HFF-Myc (cell line): ENCODE data around the gene CHCHD10.

ENCODE experiments used
- DNase-seq: peaks from one replicate; pipeline ENCODE4 v3.0.0-alpha.2; 2011; ENCODE audit warnings: low read depth; ENCODE audit errors: extremely low read depth
- H3K4me3 ChIP-seq: replicated peaks from 2 replicates; pipeline ENCODE4 v1.5.1; 2011; ENCODE audit warnings: low read depth, mild to moderate bottlenecking, control low read depth, low read length
- TF ChIP-seq, protein P1 (sequence below): IDR thresholded peaks from 2 replicates; pipeline ENCODE4 v1.5.1; 2012; ENCODE audit warnings: mild to moderate bottlenecking, low read depth, low read length, control low read depth; ENCODE audit errors: missing control alignments

The CHCHD10 gene

DNA sequence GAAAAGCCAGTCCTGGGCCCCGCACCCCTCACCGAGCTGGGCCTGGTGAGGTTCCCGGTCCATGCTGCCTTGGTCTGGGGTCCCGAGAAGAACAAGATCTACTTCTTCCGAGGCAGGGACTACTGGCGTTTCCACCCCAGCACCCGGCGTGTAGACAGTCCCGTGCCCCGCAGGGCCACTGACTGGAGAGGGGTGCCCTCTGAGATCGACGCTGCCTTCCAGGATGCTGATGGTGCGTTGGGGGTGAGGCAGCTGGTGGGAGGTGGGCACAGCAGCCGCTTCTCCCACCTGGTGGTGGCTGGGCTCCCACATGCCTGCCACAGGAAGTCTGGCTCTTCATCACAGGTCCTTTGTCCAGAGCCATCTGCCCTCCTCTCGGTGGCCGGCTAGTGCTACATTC lies 14.5 kb upstream of the CHCHD10 start:
- H3K4me3 ChIP-seq = no peak overlapping the region
- TF ChIP-seq, protein P1, sequence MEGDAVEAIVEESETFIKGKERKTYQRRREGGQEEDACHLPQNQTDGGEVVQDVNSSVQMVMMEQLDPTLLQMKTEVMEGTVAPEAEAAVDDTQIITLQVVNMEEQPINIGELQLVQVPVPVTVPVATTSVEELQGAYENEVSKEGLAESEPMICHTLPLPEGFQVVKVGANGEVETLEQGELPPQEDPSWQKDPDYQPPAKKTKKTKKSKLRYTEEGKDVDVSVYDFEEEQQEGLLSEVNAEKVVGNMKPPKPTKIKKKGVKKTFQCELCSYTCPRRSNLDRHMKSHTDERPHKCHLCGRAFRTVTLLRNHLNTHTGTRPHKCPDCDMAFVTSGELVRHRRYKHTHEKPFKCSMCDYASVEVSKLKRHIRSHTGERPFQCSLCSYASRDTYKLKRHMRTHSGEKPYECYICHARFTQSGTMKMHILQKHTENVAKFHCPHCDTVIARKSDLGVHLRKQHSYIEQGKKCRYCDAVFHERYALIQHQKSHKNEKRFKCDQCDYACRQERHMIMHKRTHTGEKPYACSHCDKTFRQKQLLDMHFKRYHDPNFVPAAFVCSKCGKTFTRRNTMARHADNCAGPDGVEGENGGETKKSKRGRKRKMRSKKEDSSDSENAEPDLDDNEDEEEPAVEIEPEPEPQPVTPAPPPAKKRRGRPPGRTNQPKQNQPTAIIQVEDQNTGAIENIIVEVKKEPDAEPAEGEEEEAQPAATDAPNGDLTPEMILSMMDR = no peak
- no peak for DNase-seq

DNA sequence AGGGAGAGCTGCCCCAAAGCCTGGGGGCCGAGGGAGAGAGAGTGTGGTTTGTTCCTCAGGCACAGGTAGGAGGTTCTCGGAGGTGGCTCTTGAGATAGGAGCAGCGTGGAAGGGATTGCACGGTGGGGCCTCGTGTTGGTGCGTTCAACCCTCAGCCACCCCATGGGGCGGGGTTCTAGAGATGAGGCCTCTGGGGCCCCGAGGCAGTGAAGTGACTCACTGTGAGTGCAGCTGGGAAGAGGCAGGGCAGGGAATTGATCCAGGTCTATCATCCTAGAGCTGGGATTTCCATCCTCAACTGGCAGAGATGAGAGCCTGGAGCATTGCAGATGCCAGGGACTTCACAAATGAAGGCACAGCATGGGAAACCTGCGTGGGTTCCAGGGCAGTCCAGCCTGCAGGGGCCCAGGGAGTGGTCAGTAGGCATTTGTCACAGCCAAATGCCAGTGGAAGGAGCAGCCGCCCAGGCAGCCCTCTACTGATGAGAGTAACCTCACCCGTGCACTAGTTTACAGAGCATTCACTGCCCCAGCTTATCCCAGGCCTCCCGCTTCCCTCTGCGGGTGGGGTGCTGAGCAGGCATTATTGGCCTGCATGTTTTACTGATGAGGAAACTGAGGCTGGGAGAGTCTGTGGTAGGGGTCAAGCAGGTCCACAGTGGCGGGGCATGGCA lies 13.9 kb upstream of the CHCHD10 start:
- TF ChIP-seq, protein P1 = no peak
- no peak for DNase-seq
- H3K4me3 ChIP-seq = no peak overlapping the region

DNA sequence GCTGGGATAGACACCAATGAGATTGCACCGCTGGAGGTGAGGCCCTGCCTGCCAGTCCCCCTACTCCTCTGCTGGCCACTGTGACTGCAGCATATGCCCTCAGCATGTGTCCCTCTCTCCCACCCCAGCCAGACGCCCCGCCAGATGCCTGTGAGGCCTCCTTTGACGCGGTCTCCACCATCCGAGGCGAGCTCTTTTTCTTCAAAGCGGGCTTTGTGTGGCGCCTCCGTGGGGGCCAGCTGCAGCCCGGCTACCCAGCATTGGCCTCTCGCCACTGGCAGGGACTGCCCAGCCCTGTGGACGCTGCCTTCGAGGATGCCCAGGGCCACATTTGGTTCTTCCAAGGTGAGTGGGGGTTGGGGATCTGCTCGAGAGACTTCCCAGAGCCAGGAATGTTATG lies 13.3 kb upstream of the CHCHD10 start:
- H3K4me3 ChIP-seq = no peak overlapping the region
- no peak for DNase-seq
- TF ChIP-seq, protein P1 = no peak

DNA sequence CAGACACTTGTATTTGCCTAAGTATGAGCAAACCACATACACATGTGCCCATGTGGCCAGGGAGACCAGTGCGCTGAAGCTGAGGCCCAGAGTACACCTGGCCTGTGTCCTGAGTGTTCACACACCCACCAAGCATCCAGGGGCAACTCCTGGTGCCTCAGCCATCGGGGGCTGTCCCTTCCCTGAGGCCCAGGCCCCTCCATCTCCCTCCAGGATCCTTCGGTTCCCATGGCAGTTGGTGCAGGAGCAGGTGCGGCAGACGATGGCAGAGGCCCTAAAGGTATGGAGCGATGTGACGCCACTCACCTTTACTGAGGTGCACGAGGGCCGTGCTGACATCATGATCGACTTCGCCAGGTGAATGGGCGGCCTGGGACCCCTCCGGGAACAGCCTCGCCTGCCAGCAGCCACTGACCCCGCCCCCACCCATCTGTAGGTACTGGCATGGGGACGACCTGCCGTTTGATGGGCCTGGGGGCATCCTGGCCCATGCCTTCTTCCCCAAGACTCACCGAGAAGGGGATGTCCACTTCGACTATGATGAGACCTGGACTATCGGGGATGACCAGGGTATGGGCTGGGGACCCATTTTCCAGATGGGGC lies 12.5 kb upstream of the CHCHD10 start:
- H3K4me3 ChIP-seq = no peak overlapping the region
- TF ChIP-seq, protein P1 = no peak
- no peak for DNase-seq

DNA sequence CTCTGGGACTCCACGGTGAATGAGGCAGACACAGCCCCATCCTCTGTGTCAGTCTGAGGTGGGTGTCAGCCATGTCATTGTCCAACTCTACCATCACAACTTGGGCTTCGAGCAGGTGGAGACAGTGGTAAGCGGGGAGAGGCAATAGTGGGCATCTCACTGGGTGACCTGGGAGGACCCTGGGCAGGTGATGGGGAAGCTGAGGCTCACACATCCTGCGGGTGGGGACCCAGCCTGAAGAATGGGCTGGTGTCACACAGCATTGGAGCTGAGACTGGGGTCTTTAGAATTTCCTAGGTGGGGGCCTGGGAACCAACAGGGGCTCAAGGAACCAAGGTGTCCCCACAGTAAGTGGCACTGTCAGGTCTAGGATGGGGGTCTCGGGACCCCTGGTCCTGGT lies 12.0 kb upstream of the CHCHD10 start:
- TF ChIP-seq, protein P1 = no peak
- DNase-seq = no peak
- H3K4me3 ChIP-seq = no peak overlapping the region

DNA sequence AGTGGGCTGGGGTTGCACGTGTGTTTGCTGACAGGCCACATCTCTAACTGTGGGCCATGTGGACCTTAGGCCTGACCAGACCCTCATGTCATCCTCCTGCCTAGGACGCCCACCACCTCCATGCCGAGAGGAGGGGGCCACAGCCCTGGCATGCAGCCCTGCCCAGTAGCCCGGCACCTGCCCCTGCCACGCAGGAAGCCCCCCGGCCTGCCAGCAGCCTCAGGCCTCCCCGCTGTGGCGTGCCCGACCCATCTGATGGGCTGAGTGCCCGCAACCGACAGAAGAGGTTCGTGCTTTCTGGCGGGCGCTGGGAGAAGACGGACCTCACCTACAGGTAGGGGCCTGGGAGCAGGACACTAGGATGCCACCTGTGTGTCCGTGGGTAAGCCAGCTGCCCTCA lies 11.3 kb upstream of the CHCHD10 start:
- TF ChIP-seq, protein P1 = no peak
- H3K4me3 ChIP-seq = no peak overlapping the region
- DNase-seq = no peak

DNA sequence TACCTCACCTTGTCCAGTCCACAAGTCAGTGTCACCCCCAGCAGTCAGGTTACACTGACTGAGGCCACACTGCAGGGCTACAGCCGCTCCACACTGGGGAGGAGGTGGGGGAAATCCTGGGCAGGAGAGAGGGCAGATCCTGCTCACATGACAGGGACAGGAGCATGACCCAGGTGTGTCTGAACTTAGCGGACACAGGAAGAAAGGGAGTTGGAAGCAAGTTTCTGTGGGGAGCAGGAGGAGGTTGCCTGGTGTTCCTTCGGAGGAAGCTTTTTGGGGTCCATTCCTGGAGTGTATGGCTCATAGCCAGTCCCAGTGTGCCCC lies 10.8 kb upstream of the CHCHD10 start:
- TF ChIP-seq, protein P1 = no peak
- DNase-seq = no peak
- no peak overlapping the region for H3K4me3 ChIP-seq
